GM12878 (cell line): ENCODE measurements around the gene PRPF6. TPM values are rescaled to one million over a fixed set of nuclear protein-coding genes. Genes with fewer than 3 reads are reported as not detected.

Source experiments
- ATAC-seq: fragments of 200-7000 bp; cut with Tn5 transposase; 3 replicates; pipeline ENCODE4 v1.9.1; 2020; ENCODE audit warnings: mild to moderate bottlenecking, moderate library complexity
- BruUV-seq: library from RNA; stranded (reverse); fragments of 400-500 nt; replicated peaks from 2 replicates; lab custom pipeline; 2021; lab: Mats Ljungman, UMichigan
- CTCF ChIA-PET: fragments of 300-600 bp; sonication (Branson Sonifier 250); formaldehyde crosslinking; extraction: SDS; loops from one replicate; lab custom pipeline; 2021; ENCODE audit warnings: inconsistent platforms; lab: Yijun Ruan, JAX
- POLR2A ChIA-PET: fragments of 350-600 bp; formaldehyde crosslinking; extraction: SDS; loops from one replicate; lab custom pipeline; 2021; ENCODE audit warnings: inconsistent platforms; lab: Charles Lee
- RAD21 ChIA-PET: fragments of 300-600 bp; sonication (Branson Sonifier 250); formaldehyde crosslinking; loops from one replicate; lab custom pipeline; 2023; ENCODE audit warnings: antibody characterized with exemption; ENCODE audit not compliant: unreplicated experiment; lab: Charles Lee
- SMC1A ChIA-PET: fragments of 300-600 bp; sonication (Branson Sonifier 250); formaldehyde crosslinking; loops from one replicate; lab custom pipeline; 2023; ENCODE audit not compliant: unreplicated experiment, uncharacterized antibody; lab: Charles Lee
- DNase-seq: peaks from one replicate; pipeline ENCODE4 v3.0.0-alpha.2; 2011; ENCODE audit warnings: low read depth, low spot score
- FAIRE-seq: peaks from 3 replicates; lab custom pipeline; 2011; peaks lifted over from hg19 to GRCh38; lab: Jason Lieb, UNC
- H2AFZ ChIP-seq: 2 replicates; pipeline ENCODE4 v1.6.0; 2011; ENCODE audit warnings: low read depth, low read length, control low read depth; ENCODE audit not compliant: control insufficient read depth
- H3K27ac ChIP-seq: 2 replicates; pipeline ENCODE4 v1.5.1; 2011; ENCODE audit warnings: control low read depth; ENCODE audit not compliant: control insufficient read depth, insufficient read depth
- H3K27me3 ChIP-seq, 2 experiments: replicated peaks in 1 of 2; 2 replicates each; pipeline versions ENCODE4 v1.6.0 to v1.6.1; 2011; ENCODE audit warnings: low read length in 1 of 2; ENCODE audit not compliant: control insufficient read depth in 2 of 2, insufficient read depth in 2 of 2
- H3K36me3 ChIP-seq, 2 experiments: 2 replicates each; pipeline ENCODE4 v1.5.1; 2011; ENCODE audit warnings: low read length in 1 of 2; ENCODE audit not compliant: control insufficient read depth in 2 of 2, insufficient read depth in 2 of 2
- H3K4me1 ChIP-seq: 2 replicates; pipeline ENCODE4 v1.6.1; 2011; ENCODE audit warnings: mild to moderate bottlenecking, low read length, moderate library complexity, mixed read lengths; ENCODE audit not compliant: control insufficient read depth, insufficient read depth
- H3K4me2 ChIP-seq: 2 replicates; pipeline ENCODE4 v1.6.0; 2011; ENCODE audit warnings: control low read depth; ENCODE audit not compliant: control insufficient read depth, insufficient read depth
- H3K4me3 ChIP-seq: fragments of 200-600 bp; sonication (generic); 2 replicates; pipeline ENCODE4 v1.5.1; 2016
- H3K79me2 ChIP-seq: 2 replicates; pipeline ENCODE4 v1.6.0; 2011; ENCODE audit warnings: low read length; ENCODE audit not compliant: control insufficient read depth, insufficient read depth
- H3K9ac ChIP-seq: 2 replicates; pipeline ENCODE4 v1.8.0; 2011; ENCODE audit warnings: low read length, control low read depth, mixed read lengths; ENCODE audit not compliant: control insufficient read depth, insufficient read depth
- H3K9me3 ChIP-seq: replicated peaks from 3 replicates; pipeline ENCODE4 v1.5.1; 2011; ENCODE audit warnings: mild to moderate bottlenecking, low read length; ENCODE audit not compliant: control insufficient read depth, insufficient read depth
- H4K20me1 ChIP-seq: 2 replicates; pipeline ENCODE4 v1.6.0; 2011; ENCODE audit not compliant: control insufficient read depth, insufficient read depth
- BCL11A ChIP-seq: IDR thresholded peaks from 2 replicates; pipeline ENCODE4 v1.6.1; 2011; ENCODE audit warnings: low read depth, low read length
- ELK1 ChIP-seq: IDR thresholded peaks from 2 replicates; pipeline ENCODE4 v1.6.1; 2012; ENCODE audit warnings: low read depth, low read length, improper control_type of control experiment
- IKZF1 ChIP-seq: fragments of 450-650 bp; conservative IDR thresholded peaks from 2 replicates; pipeline ENCODE4 v1.6.1; 2017; ENCODE audit warnings: antibody characterized with exemption, mild to moderate bottlenecking
- JUNB ChIP-seq: IDR thresholded peaks from 2 replicates; pipeline ENCODE4 v1.6.1; 2016; ENCODE audit warnings: antibody characterized with exemption, mild to moderate bottlenecking
- MLLT1 ChIP-seq: fragments of 450-650 bp; IDR thresholded peaks from 2 replicates; pipeline ENCODE4 v1.6.1; 2016; ENCODE audit warnings: mild to moderate bottlenecking
- NRF1 ChIP-seq: conservative IDR thresholded peaks from 2 replicates; pipeline ENCODE4 v1.6.1; 2011; ENCODE audit warnings: mild to moderate bottlenecking, low read depth, low read length, improper control_type of control experiment
- PML ChIP-seq: IDR thresholded peaks from 2 replicates; pipeline ENCODE4 v1.6.1; 2012; ENCODE audit warnings: low read length, inconsistent platforms
- POLR2AphosphoS5 ChIP-seq: IDR thresholded peaks from 2 replicates; pipeline ENCODE4 v1.6.1; 2011; ENCODE audit warnings: mild to moderate bottlenecking, low read length, inconsistent platforms
- USF1 ChIP-seq: IDR thresholded peaks from 2 replicates; pipeline ENCODE4 v1.6.1; 2011; ENCODE audit warnings: borderline replicate concordance, low read depth, mild to moderate bottlenecking, moderate library complexity, mixed read lengths, low read length; ENCODE audit not compliant: insufficient read depth; ENCODE audit errors: extremely low read length
- ZBTB11 ChIP-seq: fragments of 450-650 bp; formaldehyde crosslinking; IDR thresholded peaks from 2 replicates; pipeline ENCODE4 v1.5.0; 2022; ENCODE audit warnings: mild to moderate bottlenecking, missing genetic modification characterization
- ZNF622 ChIP-seq: fragments of 450-650 bp; IDR thresholded peaks from 2 replicates; pipeline ENCODE4 v1.6.1; 2017; ENCODE audit warnings: mild to moderate bottlenecking, inconsistent platforms
- WGBS: methylation state at CpG from one replicate; pipeline ENCODE4 v1.1.6; 2016; ENCODE audit warnings: low lambda C conversion rate; ENCODE audit not compliant: insufficient replicate concordance, insufficient coverage; ENCODE audit errors: missing lambda C conversion rate; 5-methylcytosine and 5-hydroxymethylcytosine counted together
- in situ Hi-C: fragments of 300-500 bp; cut with MboI; formaldehyde crosslinking; loops from 9 replicates; pipeline ENCODE4 v1.14.3; 2018; ENCODE audit warnings: mixed read lengths
- intact Hi-C: fragments of 100-400 bp; cut with micrococcal nuclease; formaldehyde crosslinking; loops from one replicate; pipeline ENCODE4 v1.14.2; 2022; ENCODE audit not compliant: unreplicated experiment
- polyA plus RNA-seq, 11 experiments: library from polyadenylated mRNA; depleted of rRNA in 4 of 11; unstranded in 6 of 11; stranded (reverse) in 5 of 11; fragments of >200 nt; fragmentation: Nextera tagmentation in 4 of 11; fragmentation: Illumina TruSeq in 1 of 11; extraction: Ambion mirVana in 4 of 11; extraction: Trizol in 1 of 11; gene quantifications; 1 replicate in 1 of 11; 2 replicates in 10 of 11; pipeline versions ENCODE4 v1.2.1 to v1.2.3, GENCODE V29; 2011 to 2016; ENCODE audit warnings: inconsistent platforms in 2 of 11, missing spikeins in 2 of 11, low read depth in 1 of 11
- total RNA-seq, 4 experiments: library from RNA; depleted of rRNA in 3 of 4; stranded (reverse); fragments of >200 nt in 3 of 4; fragmentation: Illumina TruSeq in 1 of 4; extraction: Trizol in 1 of 4; gene quantifications; 2 replicates each; pipeline versions ENCODE4 v1.2.1 to v1.2.3, GENCODE V29; 2013 to 2021

PRPF6 gene
- total and polyA plus RNA-seq, 10 of the 15 experiments (the other 5 are each of a cell fraction or from before 2014, with no cell fraction given) = 5.0 to 102 (median 71.3) TPM

- H3K27ac ChIP-seq = no peak overlapping the region
- ChIA-PET CTCF (no interaction called here), SMC1A (no interaction called here), RAD21 (no interaction called here), POLR2A (no interaction called here)
- TF ChIP-seq POLR2AphosphoS5 (no peak), ELK1 (no peak), BCL11A (no peak), PML (no peak), USF1 (no peak)
- no peaks in the 10 kb centered on the region for H3K27me3 ChIP-seq
- no peak overlapping the region for H2AFZ ChIP-seq
- no peaks in the 10 kb centered on the region for H3K9me3 ChIP-seq
- no peak overlapping the region for H3K9ac ChIP-seq
- in situ Hi-C loops = no loop called here
- no peak for ATAC-seq
- no peak for DNase-seq
- peaks cover 7% of the 10 kb centered on the region for H4K20me1 ChIP-seq
- intact Hi-C loops = no loop called here
- 86% methylated on average over 15 of the region's 15 CpGs for WGBS
- no peaks in the 10 kb centered on the region; a peak in 2 of 4 replicates for H3K36me3 ChIP-seq
- H3K4me2 ChIP-seq = peak overlapping the region; percentile 44; the same call in 1 of the 2 replicates
- H3K79me2 ChIP-seq = peaks cover 55% of the 10 kb centered on the region
- peaks cover 28% of the 10 kb centered on the region for H3K4me1 ChIP-seq
- no peak overlapping the region for H3K4me3 ChIP-seq
- no TSS peak for BruUV-seq
- no peak for FAIRE-seq
Observed at GRCh38 chr20:63952210-63952535, 28.8 kb upstream of the PRPF6 start.

GRCh38 chr20:63952769-63953168 lies 28.2 kb upstream of the PRPF6 start:
- 87% methylated on average over 14 of the region's 14 CpGs for WGBS
- in situ Hi-C loops = no loop called here
- Histone ChIP-seq H3K27me3 (no peaks in the 10 kb centered on the region), H3K9me3 (no peaks in the 10 kb centered on the region), H3K36me3 (no peaks in the 10 kb centered on the region; a peak in 2 of 4 replicates), H3K27ac (no peak overlapping the region), H3K4me2 (peak overlapping the region; percentile 44; the same call in 1 of the 2 replicates), H3K79me2 (peaks cover 50% of the 10 kb centered on the region), H3K4me1 (peaks cover 27% of the 10 kb centered on the region), H4K20me1 (peaks cover 7% of the 10 kb centered on the region), H3K9ac (no peak overlapping the region), H3K4me3 (no peak overlapping the region), H2AFZ (no peak overlapping the region)
- BruUV-seq = no TSS peak
- ChIA-PET SMC1A (no interaction called here), RAD21 (interaction anchor here (1.3 kb wide), 1 partner anchor 88 kb away, joined by 3 read pairs; the partner anchor contains the start of gene TPD52L2), CTCF (interaction anchor here (1.6 kb wide), 1 partner anchor 105 kb away, joined by 4 read pairs; no protein-coding TSS in a partner anchor), POLR2A (no interaction called here)
- intact Hi-C loops = no loop called here
- ATAC-seq = no peak
- DNase-seq = no peak
- FAIRE-seq = no peak
- TF ChIP-seq MLLT1 (no peak), ZNF622 (no peak), JUNB (no peak), IKZF1 (no peak), ZBTB11 (CRISPR knock-in tag) (no peak), NRF1 (no peak)
